Epithelial cell of prostate (primary cell): ENCODE data around the gene FBXL14.
"Not testable (repeated sequence)": the region's sequence is repeated elsewhere in the genome, so short reads cannot be mapped to it uniquely, and the experiment has no call there.

Experiments
- DNase-seq: peaks from one replicate; pipeline ENCODE4 v3.0.0-alpha.2; 2011; ENCODE audit warnings: low read depth, low spot score
- H3K27ac ChIP-seq: fragments of 450-650 bp; 2 replicates; pipeline ENCODE4 v1.5.1; 2017; ENCODE audit warnings: mild to moderate bottlenecking

The FBXL14 gene

GRCh38 chr12:1574865-1575259 lies 19.5 kb downstream of the FBXL14 start:
- DNase-seq, result no peak
- H3K27ac ChIP-seq, result no peak overlapping the region

- no peak overlapping the region for H3K27ac ChIP-seq
Observed at GRCh38 chr12:1573960-1574864, 20.2 kb downstream of the FBXL14 start.

GRCh38 chr12:1572731-1573130 lies 21.6 kb downstream of the FBXL14 start:
- H3K27ac ChIP-seq, result no peak overlapping the region
- no peak for DNase-seq

More at GRCh38 chr12:1573960-1574864, 20.2 kb downstream of the FBXL14 start:
- DNase-seq, result no peak

GRCh38 chr12:1567852-1568251 lies 26.5 kb downstream of the FBXL14 start:
- no peak for DNase-seq
- H3K27ac ChIP-seq, result no peak overlapping the region

- DNase-seq, result no peak
- no peak overlapping the region for H3K27ac ChIP-seq
Observed at GRCh38 chr12:1566449-1567135, 27.8 kb downstream of the FBXL14 start.

- no peak for DNase-seq
- H3K27ac ChIP-seq, result no peak overlapping the region
Observed at GRCh38 chr12:1565172-1565571, 29.2 kb downstream of the FBXL14 start.

GRCh38 chr12:1564067-1564466 lies 30.3 kb downstream of the FBXL14 start:
- no peak for DNase-seq
- no peak overlapping the region for H3K27ac ChIP-seq

- H3K27ac ChIP-seq, result peak overlapping the region; percentile 59
- DNase-seq, result no peak
Observed at GRCh38 chr12:1562813-1563407, 31.5 kb downstream of the FBXL14 start.

GRCh38 chr12:1560704-1561103 lies 33.7 kb downstream of the FBXL14 start:
- no peak overlapping the region for H3K27ac ChIP-seq
- DNase-seq, result no peak

- no peak overlapping the region for H3K27ac ChIP-seq
Observed at GRCh38 chr12:1559676-1560091, 34.7 kb downstream of the FBXL14 start.

GRCh38 chr12:1558108-1558507 lies 36.3 kb downstream of the FBXL14 start:
- not testable (repeated sequence) for H3K27ac ChIP-seq

More at GRCh38 chr12:1559676-1560091, 34.7 kb downstream of the FBXL14 start:
- DNase-seq, result no peak

GRCh38 chr12:1553987-1554982 lies 40.1 kb downstream of the FBXL14 start:
- no peak for DNase-seq
- H3K27ac ChIP-seq, result no peak overlapping the region

More at GRCh38 chr12:1558108-1558507, 36.3 kb downstream of the FBXL14 start:
- not testable (repeated sequence) for DNase-seq

GRCh38 chr12:1553536-1553935 lies 40.8 kb downstream of the FBXL14 start:
- H3K27ac ChIP-seq, result no peak overlapping the region
- DNase-seq, result no peak

- H3K27ac ChIP-seq, result no peak overlapping the region
- DNase-seq, result no peak
Observed at GRCh38 chr12:1552911-1553491, 41.4 kb downstream of the FBXL14 start.

- no peak for DNase-seq
- H3K27ac ChIP-seq, result no peak overlapping the region
Observed at GRCh38 chr12:1552171-1552570, 42.2 kb downstream of the FBXL14 start.

GRCh38 chr12:1551496-1551895 lies 42.9 kb downstream of the FBXL14 start:
- DNase-seq, result no peak
- no peak overlapping the region for H3K27ac ChIP-seq

- no peak for DNase-seq
- no peak overlapping the region for H3K27ac ChIP-seq
Observed at GRCh38 chr12:1546931-1547640, 47.3 kb downstream of the FBXL14 start.

- no peak overlapping the region for H3K27ac ChIP-seq
- no peak for DNase-seq
Observed at GRCh38 chr12:1544996-1545700, 49.2 kb downstream of the FBXL14 start.
